Neuron (in vitro differentiated cells): ENCODE measurements around the gene PPCS.

Experiments
- H2AFZ ChIP-seq: one replicate; pipeline ENCODE4 v1.6.1; 2013; ENCODE audit warnings: low read depth, mild to moderate bottlenecking, inconsistent platforms, low read length, moderate library complexity
- H3K27me3 ChIP-seq: one replicate; pipeline ENCODE4 v1.6.1; 2013; ENCODE audit warnings: low read length; ENCODE audit not compliant: insufficient read depth
- H3K36me3 ChIP-seq: one replicate; pipeline ENCODE4 v1.6.1; 2013; ENCODE audit warnings: low read length; ENCODE audit not compliant: insufficient read depth
- H3K4me1 ChIP-seq: one replicate; pipeline ENCODE4 v1.6.1; 2013; ENCODE audit warnings: low read length; ENCODE audit not compliant: insufficient read depth
- H3K4me3 ChIP-seq: 2 replicates; pipeline ENCODE4 v1.5.1; 2013; ENCODE audit warnings: mild to moderate bottlenecking, low read length, moderate library complexity
- H3K9me3 ChIP-seq: one replicate; pipeline ENCODE4 v1.6.1; 2013; ENCODE audit warnings: low read length

Gene PPCS

GRCh38 chr1:42456010-42456753, at the start of gene PPCS, which contains the start of gene ZMYND12:
PPCS (plus strand) TSS chr1:42456543; CDS start chr1:42456566, 23 bp downstream.
ZMYND12 (minus strand) TSS chr1:42456022; CDS start chr1:42455997, 25 bp downstream.
- H3K9me3 ChIP-seq, result no peaks in the 10 kb centered on the region
- H3K36me3 ChIP-seq, result peaks cover 3% of the 10 kb centered on the region
- no peaks in the 10 kb centered on the region for H3K27me3 ChIP-seq
- no peaks in the 10 kb centered on the region for H3K4me1 ChIP-seq
- peak within 1 kb of the TSS; percentile 56 for H2AFZ ChIP-seq
- H3K4me3 ChIP-seq, result peak within 1 kb of the TSS; percentile 67

GRCh38 chr1:42414551-42415496, 41.5 kb upstream of the PPCS start:
- H3K9me3 ChIP-seq, result no peaks in the 10 kb centered on the region
- no peak overlapping the region for H2AFZ ChIP-seq
- H3K27me3 ChIP-seq, result no peaks in the 10 kb centered on the region
- peaks cover 3% of the 10 kb centered on the region for H3K4me1 ChIP-seq
- H3K4me3 ChIP-seq, result no peak overlapping the region
- no peaks in the 10 kb centered on the region for H3K36me3 ChIP-seq

DNA sequence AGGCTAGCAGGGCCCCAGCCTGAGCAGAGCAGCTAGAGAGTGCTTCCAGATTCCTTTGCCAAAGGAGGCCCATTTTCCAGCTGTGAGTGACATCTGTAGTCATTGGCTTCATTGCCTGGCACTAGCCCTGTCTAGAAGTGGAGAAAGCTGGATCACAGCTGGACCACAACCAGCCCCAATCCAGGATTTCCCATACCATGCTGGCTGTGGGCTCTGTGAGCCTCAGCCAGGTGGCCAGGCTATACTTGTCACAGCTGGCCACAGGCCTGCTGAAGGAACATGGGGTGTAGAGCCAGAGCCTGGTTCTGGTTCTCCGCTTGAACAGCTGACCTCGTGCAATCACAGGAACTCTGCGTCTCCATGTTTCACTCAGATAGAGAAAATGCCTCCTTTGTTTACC, 39.2 kb upstream of the PPCS start:
- Histone ChIP-seq H3K4me3 (no peak overlapping the region), H3K4me1 (peaks cover 14% of the 10 kb centered on the region), H3K27me3 (no peaks in the 10 kb centered on the region), H3K9me3 (no peaks in the 10 kb centered on the region), H2AFZ (no peak overlapping the region), H3K36me3 (no peaks in the 10 kb centered on the region)

DNA sequence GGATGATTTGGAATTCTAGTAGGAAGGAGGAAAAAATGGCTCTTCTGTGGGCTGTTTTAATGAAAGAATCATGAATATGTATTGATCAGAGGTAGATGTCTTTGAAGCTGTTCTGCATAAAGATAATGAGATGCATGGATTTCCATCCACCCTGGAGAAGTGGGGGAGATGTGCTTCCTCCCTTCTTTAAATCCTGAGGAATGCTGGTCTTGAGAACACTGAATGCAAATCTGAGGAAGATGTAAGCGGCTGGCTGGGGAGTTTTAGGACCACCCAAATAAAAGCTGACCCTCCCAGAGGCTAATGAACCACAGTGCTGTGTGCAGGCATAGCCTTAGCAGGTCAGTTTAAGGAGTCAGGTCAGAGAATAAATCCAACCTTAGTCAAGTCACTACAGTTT, 37.8 kb upstream of the PPCS start:
- Histone ChIP-seq H3K36me3 (no peaks in the 10 kb centered on the region), H3K27me3 (no peaks in the 10 kb centered on the region), H3K9me3 (no peaks in the 10 kb centered on the region), H2AFZ (no peak overlapping the region), H3K4me3 (no peak overlapping the region), H3K4me1 (peaks cover 28% of the 10 kb centered on the region)

DNA sequence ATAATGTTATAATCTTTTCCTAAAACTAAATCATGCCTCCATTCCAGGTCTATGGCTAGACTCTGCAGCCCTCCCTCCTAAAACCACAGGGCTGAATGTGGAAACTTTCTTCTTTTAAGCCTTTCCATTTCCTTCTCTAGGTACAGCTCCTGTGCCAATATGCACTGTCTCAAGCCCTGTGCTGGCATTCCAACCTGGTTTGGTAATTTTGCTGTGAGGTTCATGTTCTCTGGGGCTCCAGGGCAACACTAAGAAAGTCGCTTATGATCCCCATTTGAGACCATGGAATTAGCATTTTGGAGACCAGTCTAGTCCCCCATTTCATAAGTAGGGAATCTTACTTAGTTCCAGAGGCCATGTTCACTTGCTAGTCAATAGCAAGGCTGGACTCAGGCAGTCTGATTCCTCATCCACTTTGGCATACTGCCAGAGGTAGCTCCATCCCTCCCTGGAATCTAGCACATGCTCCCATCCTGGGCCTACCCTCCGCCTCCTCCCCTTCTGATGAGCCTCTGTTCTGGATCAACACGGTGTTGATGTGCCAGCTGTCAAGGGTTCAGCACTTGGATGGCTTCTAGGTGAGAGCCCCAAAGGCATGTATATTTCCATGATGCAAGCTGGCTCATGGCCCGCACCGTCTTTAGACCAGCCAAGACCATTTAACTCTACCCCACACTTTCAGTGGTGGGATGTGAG, 37.1 kb upstream of the PPCS start:
- H3K4me1 ChIP-seq, result peaks cover 30% of the 10 kb centered on the region
- no peaks in the 10 kb centered on the region for H3K9me3 ChIP-seq
- no peak overlapping the region for H3K4me3 ChIP-seq
- H3K27me3 ChIP-seq, result no peaks in the 10 kb centered on the region
- H2AFZ ChIP-seq, result no peak overlapping the region
- H3K36me3 ChIP-seq, result no peaks in the 10 kb centered on the region

- Histone ChIP-seq H3K27me3 (no peaks in the 10 kb centered on the region), H3K4me3 (no peak overlapping the region)
These were observed 36.2 kb upstream of the PPCS start for GRCh38 chr1:42420121-42420520.

GRCh38 chr1:42420911-42421585, 35.3 kb upstream of the PPCS start:
- no peaks in the 10 kb centered on the region for H3K27me3 ChIP-seq
- no peak overlapping the region for H3K4me3 ChIP-seq
- peaks cover 30% of the 10 kb centered on the region for H3K4me1 ChIP-seq
- no peak overlapping the region for H2AFZ ChIP-seq
- H3K36me3 ChIP-seq, result no peaks in the 10 kb centered on the region
- no peaks in the 10 kb centered on the region for H3K9me3 ChIP-seq

More at GRCh38 chr1:42420121-42420520, 36.2 kb upstream of the PPCS start:
- Histone ChIP-seq H2AFZ (no peak overlapping the region), H3K4me1 (peaks cover 30% of the 10 kb centered on the region), H3K9me3 (no peaks in the 10 kb centered on the region), H3K36me3 (no peaks in the 10 kb centered on the region)

DNA sequence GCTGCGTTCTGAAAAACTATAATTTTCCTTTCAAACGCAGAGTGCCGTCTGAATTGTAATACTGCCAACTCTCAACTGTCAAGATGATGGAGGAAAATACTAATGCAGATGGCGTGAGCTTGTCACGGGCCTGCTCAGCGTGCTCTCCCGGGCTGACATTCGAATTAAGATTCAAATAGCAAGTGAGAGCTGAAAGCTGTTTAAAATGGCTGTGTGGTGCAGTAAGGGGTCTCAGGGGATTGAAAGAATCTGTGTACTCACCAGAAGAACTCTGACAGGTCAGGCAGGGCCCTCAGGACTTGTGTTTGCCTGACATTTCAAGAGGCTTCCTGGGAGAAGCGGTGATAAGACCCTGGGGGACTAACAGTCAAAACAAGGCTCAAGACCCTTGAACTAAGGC, 33.6 kb upstream of the PPCS start:
- Histone ChIP-seq H3K27me3 (no peaks in the 10 kb centered on the region), H3K4me3 (no peak overlapping the region), H3K9me3 (no peaks in the 10 kb centered on the region), H2AFZ (no peak overlapping the region), H3K4me1 (peaks cover 30% of the 10 kb centered on the region), H3K36me3 (no peaks in the 10 kb centered on the region)

- H3K4me1 ChIP-seq, result peaks cover 28% of the 10 kb centered on the region
- H2AFZ ChIP-seq, result no peak overlapping the region
- no peak overlapping the region for H3K4me3 ChIP-seq
- H3K27me3 ChIP-seq, result no peaks in the 10 kb centered on the region
- no peaks in the 10 kb centered on the region for H3K36me3 ChIP-seq
- H3K9me3 ChIP-seq, result no peaks in the 10 kb centered on the region
These were observed 32.7 kb upstream of the PPCS start for GRCh38 chr1:42423681-42424080.

- Histone ChIP-seq H3K27me3 (no peaks in the 10 kb centered on the region), H3K4me3 (no peak overlapping the region)
These were observed 32.1 kb upstream of the PPCS start for GRCh38 chr1:42424201-42424600.

DNA sequence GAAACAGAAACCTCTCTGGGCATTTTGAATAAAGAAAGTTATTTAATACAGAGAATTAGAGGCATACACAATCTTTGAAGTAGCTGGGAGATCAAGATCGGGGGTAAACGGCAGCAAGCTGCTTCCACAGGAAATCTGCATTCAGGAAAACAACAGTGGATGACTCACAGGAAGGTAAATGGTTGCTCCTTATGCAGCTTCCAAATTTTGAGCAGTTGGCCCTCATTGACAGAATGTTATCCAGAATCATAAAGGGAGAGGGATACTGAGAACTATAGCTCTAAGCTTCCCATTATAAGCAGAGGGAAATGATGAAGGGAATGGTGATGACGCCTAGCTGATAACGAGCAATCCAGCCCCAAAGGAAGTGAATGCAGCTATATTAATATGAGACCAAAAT, 29.1 kb upstream of the PPCS start:
- Histone ChIP-seq H3K27me3 (no peaks in the 10 kb centered on the region), H2AFZ (no peak overlapping the region), H3K36me3 (no peaks in the 10 kb centered on the region), H3K4me3 (no peak overlapping the region), H3K9me3 (no peaks in the 10 kb centered on the region), H3K4me1 (peaks cover 14% of the 10 kb centered on the region)

More at GRCh38 chr1:42424201-42424600, 32.1 kb upstream of the PPCS start:
- peaks cover 26% of the 10 kb centered on the region for H3K4me1 ChIP-seq
- no peak overlapping the region for H2AFZ ChIP-seq
- no peaks in the 10 kb centered on the region for H3K9me3 ChIP-seq
- no peaks in the 10 kb centered on the region for H3K36me3 ChIP-seq

DNA sequence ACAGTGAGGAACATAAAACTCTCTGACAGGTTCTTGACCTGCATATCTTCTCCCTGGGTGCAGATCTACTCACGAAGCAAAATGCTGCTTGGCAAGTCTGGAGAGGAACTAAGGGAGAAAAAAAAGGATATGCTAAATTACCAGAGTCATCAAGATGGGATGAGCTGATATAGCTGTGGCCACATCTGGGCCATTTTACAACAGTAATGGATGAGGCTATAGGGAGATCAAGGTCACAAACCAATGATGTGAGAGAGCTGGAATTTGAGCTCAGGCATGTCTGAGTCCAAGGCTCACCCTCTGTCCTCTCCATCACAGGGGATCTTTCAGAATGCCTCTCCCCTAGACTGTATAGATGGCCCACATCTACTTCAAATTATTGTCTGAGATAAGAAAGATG, 26.7 kb upstream of the PPCS start:
- H3K27me3 ChIP-seq, result no peaks in the 10 kb centered on the region
- H3K9me3 ChIP-seq, result no peaks in the 10 kb centered on the region
- H2AFZ ChIP-seq, result no peak overlapping the region
- no peak overlapping the region for H3K4me3 ChIP-seq
- H3K4me1 ChIP-seq, result no peaks in the 10 kb centered on the region
- no peaks in the 10 kb centered on the region for H3K36me3 ChIP-seq
